ENCODE data around the gene KBTBD4. TPM values are rescaled to one million over a fixed set of nuclear protein-coding genes. Genes with fewer than 3 reads are reported as not detected.

KBTBD4 gene
- total RNA-seq, 4 donors from 2014 or later: 9.6 to 20.3 (median 18.3) TPM

GRCh38 chr11:47570651-47571356, 8.0 kb downstream of the KBTBD4 start:
- TF ChIP-seq CTCF (IDR thresholded peaks at IDR 0.05; ENCODE audit: low read depth): no peak

- no peak for TF ChIP-seq CTCF (IDR thresholded peaks at IDR 0.05; ENCODE audit: low read depth)
Observed at GRCh38 chr11:47569646-47570045, 9.1 kb downstream of the KBTBD4 start.

- no peak for TF ChIP-seq CTCF (IDR thresholded peaks at IDR 0.05; ENCODE audit: low read depth)
Observed at GRCh38 chr11:47566149-47566698, 12.5 kb downstream of the KBTBD4 start.

- TF ChIP-seq CTCF (IDR thresholded peaks at IDR 0.05; ENCODE audit: low read depth): no peak
Observed at GRCh38 chr11:47565340-47566148, 13.2 kb downstream of the KBTBD4 start, which contains the start of gene PTPMT1. TSS of gene PTPMT1 (plus strand) at chr11:47565599. CDS start at chr11:47565623, 24 bp downstream.

GRCh38 chr11:47564933-47565339, 13.8 kb downstream of the KBTBD4 start:
- TF ChIP-seq CTCF (IDR thresholded peaks at IDR 0.05; ENCODE audit: low read depth): no peak

GRCh38 chr11:47560426-47560825, 18.3 kb downstream of the KBTBD4 start:
- TF ChIP-seq CTCF (IDR thresholded peaks at IDR 0.05; ENCODE audit: low read depth): no peak

GRCh38 chr11:47558695-47559094, 20.1 kb downstream of the KBTBD4 start:
- no peak for TF ChIP-seq CTCF (IDR thresholded peaks at IDR 0.05; ENCODE audit: low read depth)

All from subcutaneous adipose tissue (tissue), 4 donors.